Endometrial microvascular endothelial cells (primary cell): ENCODE measurements around the gene DNAJC30. TPM values are rescaled to one million over a fixed set of nuclear protein-coding genes. Genes with fewer than 3 reads are reported as not detected.
"Not testable (repeated sequence)": the region's sequence is repeated elsewhere in the genome, so short reads cannot be mapped to it uniquely, and the experiment has no call there.

ENCODE experiments used
- in situ Hi-C: cut with HindIII; loops from 2 replicates; pipeline ENCODE4 v1.10.0; 2017; ENCODE audit warnings: low sequenced_read_pairs, low pct_unique_long_range_greater_than_20kb; ENCODE audit errors: inconsistent ontology term
- total RNA-seq: library from RNA; depleted of rRNA; stranded (reverse); fragments of >200 nt; gene quantifications from one replicate; pipeline ENCODE4 v1.2.3, GENCODE V29; 2015; ENCODE audit errors: inconsistent ontology term

The DNAJC30 gene
- total RNA-seq, 1 donor from 2014 or later: 5.0 TPM

DNA sequence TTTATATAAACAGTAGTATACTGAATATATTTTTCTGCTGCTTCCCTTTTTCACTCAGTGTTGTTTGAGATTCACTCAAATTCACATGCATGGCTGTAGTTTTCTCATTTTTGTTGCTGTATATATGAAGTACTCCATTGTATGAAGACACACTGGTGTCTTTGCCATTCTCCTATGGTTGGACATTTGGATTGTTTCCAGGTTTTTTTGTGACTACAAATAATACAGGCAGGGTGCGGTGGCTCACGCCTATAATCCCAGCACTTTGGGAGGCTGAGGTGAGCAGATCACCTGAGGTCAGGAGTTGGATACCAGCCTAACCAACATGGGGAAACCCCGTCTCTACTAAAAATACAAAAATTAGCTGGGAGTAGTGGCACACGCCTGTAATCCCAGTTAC, 22.7 kb downstream of the DNAJC30 start:
- in situ Hi-C loops: not testable (repeated sequence)

DNA sequence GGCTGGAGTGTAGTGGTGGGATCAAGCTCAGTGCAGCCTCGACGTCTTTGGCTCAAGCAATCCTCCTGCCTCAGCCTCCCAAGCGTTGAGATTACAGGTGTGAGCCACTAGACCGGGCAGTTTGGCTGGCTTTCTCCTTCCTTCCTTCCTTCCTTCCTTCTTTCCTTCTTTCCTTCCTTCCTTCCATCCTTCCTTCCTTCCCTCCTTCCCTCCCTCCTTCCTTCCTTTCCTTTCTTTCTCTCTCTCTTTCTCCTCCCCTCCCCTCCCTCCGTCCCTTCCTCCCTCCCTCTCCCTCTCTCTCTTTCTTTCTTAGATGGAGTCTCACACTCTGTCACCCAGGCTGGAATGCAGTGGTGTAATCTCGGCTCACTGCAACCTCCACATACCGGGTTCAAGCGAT, 23.3 kb downstream of the DNAJC30 start:
- in situ Hi-C loops: no loop called here

DNA sequence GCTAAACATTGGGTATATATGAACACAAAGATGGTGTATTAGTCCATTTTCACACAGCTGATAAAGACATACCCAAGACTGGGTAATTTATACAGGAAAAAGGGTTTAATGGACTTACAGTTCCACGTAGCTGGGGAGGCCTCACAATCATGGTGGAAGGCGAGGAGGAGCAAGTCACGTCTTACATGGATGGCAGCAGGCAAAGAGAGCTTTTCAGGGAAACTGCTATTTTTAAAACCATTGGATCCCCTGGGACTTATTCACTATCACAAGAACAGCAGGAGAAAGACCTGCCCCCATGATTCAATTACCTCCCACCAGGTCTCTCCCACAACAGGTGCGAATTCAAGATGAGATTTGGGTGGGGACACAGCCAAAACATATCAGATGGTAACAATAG, 27.9 kb downstream of the DNAJC30 start:
- in situ Hi-C loops: not testable (repeated sequence)

DNA sequence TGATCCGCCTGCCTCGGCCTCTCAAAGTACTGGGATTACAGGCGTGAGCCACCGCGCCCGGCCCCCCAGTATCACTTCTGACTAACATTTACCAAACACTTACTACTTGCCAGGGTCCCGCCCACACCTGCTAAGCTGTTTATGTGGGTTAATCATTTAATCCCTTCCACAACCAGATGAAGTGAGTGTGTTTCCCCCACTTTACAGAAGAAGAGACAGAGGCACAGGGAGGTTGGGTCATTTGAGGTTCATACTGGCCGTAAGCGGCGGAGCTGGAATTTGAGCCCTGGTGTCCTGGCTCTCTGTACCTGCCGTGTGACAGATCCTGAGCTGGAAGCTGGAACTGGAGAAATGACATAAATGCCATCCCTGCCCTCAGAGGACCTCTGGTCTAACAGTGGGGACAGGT, 30.7 kb downstream of the DNAJC30 start:
- in situ Hi-C loops: no loop called here

DNA sequence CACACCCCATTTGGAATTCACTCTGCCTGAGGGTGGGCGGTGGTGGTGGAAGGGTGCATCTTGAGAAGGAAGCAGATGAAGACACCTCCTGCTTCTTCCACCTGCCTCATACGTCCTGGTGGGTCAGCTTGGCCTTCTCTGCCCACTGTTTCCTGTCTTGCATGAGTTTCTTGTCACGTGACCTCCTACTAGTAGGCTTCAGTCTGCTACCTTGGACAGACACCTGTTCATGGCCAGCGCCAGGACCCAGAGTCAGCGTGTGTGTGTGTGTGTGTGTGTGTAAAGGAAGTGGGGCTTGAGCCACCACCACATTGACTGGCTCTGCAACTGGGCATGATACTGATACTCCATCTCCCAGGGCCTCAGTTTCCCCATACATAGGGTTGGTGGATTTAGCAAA, 32.7 kb downstream of the DNAJC30 start:
- in situ Hi-C loops: no loop called here

DNA sequence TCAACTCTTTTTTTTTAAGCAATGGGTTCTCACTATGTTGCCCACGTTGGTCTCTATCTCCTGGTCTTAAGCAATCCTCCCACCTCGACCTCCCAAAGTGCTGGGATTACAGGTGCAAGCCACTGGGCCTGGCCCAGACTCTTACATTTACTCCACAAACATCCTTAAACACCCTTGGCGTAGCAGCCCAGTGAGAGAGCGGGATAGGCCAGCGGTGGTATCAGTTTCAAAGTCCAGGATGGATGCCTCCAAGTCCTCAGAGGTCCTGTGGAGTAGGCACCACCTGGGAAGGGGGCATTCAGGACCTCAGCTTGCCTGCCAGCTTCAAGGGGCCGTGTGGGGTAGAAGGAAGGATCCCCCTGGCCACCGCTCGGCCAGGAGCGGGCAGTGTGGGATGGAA, 33.7 kb downstream of the DNAJC30 start:
- in situ Hi-C loops: no loop called here

DNA sequence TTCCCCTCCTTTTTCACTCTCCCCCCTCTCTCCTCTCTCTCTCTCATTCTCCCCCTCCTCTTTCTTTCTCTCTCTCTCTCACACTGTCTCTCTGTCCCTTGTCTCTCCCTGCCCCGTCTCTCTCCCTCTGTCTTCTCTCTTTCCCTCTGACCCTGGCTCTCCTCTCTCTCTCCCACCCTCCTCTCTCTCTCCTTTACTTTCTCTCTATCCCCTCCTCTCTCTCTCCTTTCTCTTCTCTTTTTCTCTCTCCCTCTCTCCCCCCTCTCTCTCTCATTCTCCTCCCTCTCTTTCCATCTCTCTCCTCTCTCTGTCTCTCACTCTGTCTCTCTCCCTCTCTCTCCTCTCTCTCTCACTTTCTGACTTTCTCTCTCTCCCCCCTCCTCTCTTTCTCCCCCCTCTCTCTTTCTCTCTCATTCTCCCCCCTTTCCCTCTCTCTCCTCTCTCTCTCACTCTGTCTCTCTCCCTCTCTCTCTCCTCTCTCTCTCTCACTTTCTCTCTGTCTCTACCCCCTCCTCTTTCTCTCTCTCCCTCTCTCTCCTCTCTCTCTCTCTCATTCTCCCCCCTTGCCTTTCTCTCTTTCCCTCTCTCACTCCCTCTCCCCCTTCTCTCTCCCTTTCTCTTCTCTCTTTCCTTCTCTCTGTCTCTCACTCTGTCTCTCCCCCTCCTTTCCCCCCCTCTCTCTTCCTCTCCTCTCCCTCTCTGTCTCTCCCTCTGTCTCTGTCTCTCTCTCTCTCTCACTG, 34.5 kb downstream of the DNAJC30 start:
- in situ Hi-C loops: no loop called here

DNA sequence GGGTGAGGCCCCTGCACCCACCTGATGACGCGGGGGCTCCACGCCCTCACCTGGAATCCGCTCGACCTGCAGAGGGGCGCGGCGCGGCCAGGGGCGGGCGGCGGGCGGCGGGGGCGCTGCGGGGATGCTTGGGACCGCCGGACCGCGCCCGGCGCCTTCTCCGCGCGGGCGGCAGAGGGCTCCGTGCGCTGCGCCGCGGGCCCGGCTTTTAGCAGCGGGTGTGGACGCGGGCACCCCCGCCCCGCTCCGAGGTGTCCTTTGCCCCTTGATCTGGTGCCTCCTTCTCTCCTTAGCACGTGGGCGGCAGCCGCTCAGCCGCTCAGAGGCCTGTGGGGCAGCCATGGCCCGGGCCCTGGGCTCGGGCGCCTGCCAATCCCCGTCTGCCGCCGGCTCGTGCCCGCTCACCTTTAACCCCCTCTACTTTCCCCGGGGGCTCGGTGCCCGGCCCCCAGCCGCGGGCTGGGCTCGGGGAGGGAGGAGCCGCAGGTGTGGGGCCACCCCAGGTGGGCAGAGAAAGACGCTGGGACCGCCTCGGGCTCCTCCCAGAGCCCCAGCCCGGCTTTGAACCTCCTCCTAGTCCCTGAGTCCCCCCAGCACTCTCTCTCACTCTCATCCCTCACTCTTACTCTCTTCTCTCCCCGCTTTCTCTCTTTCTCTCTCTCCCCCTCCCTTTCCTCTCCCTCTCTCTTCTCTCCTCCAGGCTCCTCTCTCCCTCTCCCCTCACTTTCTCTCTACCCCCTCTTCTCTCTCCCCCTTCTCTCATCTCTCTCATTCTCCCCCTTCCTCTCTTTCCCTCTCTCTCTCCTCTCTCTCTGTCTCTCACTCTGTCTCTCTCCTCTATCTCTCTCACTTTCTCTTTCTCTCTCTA, 35.3 kb downstream of the DNAJC30 start:
- in situ Hi-C loops: no loop called here

DNA sequence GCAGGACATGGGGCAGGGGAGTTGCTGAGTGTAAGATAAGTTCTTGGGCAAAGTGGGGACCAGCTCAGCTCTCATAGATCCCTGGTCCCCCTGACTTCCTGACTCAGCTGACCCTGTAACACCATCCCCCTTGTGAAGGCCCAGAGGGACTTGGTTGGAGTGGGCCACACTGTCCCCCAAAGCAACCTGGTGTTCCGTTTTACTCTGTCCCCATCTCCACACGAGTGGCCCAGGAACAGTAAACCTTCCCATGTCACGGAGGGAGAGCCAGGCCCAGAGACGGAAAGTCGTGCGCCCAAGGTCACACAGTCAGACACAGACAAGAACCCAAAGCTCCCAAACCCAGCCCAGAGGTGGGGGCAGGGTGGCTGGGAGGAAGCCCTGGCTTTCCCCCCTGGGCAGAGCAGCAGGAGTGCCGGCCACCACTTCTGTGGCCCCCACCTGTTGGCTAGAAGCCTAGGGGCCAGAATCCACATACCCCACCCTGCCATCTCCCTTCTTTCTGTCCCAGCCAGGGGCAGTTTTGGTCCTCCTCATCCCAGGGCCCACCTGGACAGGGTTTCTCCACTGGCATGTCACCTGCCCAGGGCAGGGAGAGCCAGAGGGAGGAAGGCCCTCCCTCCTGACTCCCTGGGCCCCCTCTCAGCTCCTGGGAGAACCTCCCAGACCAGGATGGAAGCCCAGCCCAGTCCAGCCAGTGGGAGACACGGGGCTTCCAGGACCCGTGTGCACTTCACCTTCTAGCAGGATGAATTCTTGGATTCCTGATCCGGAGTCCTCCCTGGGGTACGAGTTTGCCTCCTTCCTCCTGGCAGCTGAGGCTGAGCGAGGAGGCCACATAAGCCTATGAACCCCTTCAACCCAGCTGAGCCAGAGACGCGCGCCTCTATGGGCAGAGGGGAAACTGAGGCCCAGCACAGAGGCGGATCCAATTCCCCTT, 36.2 kb downstream of the DNAJC30 start:
- in situ Hi-C loops: no loop called here

DNA sequence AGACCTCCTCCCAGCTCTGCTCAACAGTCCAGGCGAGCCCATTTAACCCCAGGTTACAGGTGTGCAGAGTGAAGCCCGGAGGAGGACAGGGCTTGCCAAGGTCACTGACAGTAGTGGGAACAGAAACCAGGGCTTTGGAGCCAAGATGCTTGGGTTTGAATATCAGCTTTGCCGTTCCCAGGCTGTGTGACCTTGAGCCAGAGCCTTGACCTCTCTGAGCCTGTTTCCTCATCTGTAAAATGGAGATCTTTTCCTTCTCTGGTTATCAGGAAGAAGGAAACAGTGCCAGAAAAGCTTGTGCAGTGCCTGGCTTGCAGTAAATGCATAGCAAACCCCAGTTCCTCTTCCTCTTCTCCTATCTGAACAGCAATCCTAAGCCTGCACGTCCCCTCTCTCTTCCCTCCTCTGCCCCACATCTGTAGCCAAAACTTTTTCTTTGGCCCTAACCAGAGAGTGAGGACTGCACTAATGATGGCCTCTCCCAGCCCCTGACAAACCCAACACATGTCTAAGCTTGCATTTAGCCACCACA, 37.5 kb downstream of the DNAJC30 start:
- in situ Hi-C loops: no loop called here

DNA sequence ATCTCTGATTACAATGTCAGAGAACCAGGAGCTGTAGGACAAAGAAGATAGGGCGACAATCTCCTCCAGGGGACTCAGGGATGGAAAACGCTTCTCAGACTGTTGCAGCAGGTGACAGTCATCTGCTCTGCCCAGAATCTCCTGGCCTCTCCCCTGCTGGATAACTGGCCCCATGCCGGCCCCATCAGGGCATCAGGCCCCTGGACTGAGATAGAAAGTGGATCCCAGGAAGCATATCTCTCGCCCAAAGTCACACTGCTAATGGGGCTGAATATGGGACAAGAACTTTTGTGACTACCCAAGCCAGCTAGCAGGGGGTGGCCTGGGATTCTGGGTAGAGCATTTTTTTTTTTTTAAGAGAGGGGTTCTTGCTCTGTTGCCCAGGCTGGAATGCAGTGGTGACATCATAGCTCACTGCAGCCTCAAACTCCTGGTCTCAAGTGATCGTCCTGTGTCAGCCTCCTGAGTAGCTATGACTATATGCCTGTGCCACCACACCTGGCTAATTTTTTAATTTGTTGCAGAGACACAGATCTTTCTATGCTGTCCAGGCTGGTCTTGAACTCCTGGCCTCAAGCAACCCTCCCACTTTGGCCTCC, 38.5 kb downstream of the DNAJC30 start:
- in situ Hi-C loops: no loop called here

DNA sequence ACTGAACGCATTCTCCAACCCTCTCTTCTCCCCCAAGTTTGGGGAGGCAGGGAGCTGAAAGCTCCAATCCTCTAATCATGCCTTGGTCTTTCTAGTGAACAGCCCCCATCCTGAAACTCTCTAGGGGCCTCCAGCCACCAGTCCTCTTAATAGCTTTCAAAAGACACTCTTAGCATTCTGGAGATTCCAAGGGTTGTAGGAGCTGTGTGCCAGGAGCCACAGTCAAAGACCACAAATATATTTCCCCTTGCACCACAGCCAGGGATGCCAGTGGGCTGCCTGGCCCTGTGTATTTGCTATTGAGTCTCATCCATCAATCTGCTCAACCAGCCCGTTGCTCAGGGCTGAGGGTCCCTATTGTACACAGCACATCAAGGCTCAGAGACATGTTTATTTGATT, 40.4 kb downstream of the DNAJC30 start:
- in situ Hi-C loops: no loop called here

DNA sequence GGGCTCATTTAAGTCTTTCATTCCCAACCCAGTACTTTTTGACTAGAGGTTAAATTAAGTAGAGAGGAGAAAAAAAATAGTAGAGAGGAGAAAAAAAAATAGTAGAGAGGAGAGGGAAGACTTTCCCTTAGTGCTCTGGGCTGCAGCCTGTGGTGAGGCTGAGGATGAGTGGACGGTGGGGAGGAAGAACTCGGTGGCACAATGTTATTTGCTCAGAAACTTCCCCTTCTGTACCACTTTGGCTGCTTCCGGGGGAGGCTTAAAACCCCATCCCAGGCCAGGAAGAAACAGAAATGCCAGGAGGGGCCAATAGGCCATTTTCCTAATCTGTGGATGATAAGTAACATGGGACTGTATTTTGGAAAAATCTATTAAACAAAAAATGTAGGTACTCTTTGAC, 44.3 kb downstream of the DNAJC30 start:
- in situ Hi-C loops: no loop called here

DNA sequence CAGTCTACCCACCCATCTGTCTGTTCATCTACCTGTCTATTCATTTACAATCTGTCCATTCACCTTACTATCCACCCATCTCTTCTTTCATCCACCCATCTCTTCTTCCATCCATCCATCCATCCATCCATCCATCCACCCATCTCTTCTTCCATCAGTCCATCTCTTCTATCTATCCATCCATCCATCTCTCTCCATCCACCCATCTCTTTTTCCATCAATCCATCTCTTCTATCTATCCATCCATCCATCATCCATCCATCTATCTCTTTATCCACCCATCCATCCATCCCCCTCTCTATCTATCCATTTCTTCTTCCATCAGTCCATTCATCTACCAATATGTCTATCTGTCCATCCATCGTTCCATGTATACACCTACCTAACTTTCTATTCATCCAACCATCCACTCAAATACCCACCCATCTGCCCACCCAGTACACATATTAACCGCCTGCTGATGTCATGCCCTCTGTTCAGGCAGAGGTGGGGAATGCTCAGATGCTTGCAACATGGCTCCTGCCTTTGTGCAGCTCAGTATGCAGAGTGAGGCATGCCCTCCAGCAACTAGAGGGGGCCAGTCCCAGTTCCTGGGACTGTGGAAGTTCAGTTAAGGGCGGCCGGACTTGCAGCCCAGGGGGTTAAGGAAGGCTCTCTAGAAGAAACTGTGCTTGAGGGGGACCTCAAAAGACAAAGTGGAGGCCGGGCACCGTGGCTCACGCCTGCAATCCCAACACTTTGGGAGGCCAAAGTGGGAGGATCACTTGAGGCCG, 47.6 kb downstream of the DNAJC30 start:
- in situ Hi-C loops: no loop called here

DNA sequence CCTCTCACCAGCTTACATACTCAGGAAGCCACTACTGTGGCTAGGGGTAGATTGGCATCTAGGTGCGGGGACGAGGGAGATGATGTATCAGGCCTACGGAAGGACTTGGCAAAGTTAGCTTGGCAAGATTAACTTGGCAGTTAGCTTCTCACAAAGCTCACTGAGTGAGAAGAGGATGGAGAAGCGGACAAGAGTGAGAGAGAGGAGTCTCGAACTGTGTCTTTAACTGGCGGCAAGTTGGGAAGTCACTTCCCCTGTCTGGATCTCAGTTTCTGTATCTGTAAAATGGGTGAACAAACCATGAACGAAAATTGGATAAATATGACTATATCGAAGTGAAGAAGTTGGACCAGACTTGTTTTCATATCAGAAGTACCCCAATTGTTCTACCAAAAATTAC, 49.4 kb downstream of the DNAJC30 start:
- in situ Hi-C loops: no loop called here

DNA sequence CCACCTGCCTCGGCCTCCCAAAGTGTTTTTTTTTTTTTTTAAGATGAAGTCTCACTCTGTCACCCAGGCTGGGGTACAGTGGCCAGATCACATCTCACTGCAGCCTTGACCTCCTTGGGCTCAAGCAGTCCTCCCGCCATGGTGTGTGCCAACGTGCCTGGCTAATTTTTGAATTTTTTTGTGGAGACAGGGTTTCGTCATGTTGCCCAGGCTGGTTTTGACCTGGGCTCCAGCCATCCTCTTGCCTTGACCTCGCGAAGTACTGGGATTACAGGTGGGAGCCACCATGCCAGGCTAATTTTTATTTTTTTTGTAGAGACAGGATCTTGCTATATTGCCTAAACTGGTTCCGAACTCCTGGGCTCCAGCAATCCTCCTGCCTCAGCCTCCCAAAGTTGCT, 49.9 kb downstream of the DNAJC30 start:
- in situ Hi-C loops: no loop called here

DNA sequence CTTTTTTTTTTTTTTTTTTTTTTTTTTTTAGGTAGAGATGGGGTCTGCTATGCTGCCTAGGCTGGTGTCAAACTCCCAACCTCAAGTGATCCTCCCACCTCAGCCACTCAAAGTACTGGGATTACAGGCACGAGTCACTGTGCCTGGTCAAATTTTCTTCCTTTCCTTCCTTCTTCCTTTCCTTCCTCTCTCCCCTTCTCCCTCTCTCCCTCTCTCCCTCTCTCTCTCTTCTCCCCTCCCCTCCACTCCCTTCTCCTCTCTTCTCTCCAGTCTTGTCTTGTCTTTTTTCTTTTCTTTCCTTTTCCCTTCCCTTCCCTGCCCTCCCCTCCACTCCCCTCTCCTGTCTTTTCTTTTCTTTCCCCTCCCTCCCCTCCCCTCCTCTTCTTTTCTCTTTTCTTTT, 51.7 kb downstream of the DNAJC30 start:
- in situ Hi-C loops: no loop called here
